ENCODE measurements around the gene MICU1.

The MICU1 gene

DNA sequence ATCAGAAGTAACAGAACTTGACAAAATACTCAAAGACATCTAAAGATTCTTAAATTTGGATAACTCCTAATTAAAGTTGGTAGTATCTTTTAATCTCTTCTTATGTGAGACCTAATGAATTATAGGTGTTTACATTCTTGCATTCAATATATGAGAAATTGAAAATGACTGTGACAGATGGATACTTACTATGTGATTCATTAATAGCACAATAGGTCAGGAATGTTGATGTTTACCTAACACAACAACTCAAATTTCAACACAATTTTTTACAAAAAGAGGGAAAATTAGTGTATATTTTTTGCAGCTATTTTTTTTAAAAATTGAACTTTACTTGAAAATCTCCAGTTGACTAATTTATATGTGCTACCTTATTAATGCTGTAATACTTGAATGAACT is 34.3 kb upstream of the MICU1 start:
- no peak overlapping the region for H3K4me3 ChIP-seq (ENCODE audit: low read depth, low read length)
- DNase-seq (ENCODE audit: low read depth), result no peak
- in situ Hi-C loops (cut with HindIII; ENCODE audit: low sequenced_read_pairs), result no loop called here
- TF ChIP-seq, protein P1, sequence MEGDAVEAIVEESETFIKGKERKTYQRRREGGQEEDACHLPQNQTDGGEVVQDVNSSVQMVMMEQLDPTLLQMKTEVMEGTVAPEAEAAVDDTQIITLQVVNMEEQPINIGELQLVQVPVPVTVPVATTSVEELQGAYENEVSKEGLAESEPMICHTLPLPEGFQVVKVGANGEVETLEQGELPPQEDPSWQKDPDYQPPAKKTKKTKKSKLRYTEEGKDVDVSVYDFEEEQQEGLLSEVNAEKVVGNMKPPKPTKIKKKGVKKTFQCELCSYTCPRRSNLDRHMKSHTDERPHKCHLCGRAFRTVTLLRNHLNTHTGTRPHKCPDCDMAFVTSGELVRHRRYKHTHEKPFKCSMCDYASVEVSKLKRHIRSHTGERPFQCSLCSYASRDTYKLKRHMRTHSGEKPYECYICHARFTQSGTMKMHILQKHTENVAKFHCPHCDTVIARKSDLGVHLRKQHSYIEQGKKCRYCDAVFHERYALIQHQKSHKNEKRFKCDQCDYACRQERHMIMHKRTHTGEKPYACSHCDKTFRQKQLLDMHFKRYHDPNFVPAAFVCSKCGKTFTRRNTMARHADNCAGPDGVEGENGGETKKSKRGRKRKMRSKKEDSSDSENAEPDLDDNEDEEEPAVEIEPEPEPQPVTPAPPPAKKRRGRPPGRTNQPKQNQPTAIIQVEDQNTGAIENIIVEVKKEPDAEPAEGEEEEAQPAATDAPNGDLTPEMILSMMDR (IDR thresholded peaks at IDR 0.05; ENCODE audit: low read depth, low read length, missing control alignments), result no peak

DNA sequence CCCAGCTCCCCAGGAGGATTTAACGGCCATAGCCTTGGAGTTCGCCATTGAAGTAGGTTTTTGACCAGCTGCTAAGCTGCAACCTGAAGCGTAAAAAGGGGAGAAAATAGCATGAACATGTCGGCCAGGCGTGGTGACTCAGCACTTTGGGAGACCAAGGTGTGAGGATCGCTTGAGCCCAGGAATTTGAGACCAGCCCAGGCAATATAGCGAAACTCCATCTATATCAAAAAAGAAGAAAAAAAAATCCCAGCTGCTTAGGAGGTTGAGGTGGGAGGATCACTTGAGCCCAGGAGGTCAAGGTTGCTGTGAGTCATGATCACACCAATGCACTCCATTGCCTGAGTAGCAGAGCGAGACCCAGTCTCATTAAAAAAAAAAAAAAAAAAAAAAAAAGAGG is 33.8 kb upstream of the MICU1 start:
- in situ Hi-C loops (cut with HindIII; ENCODE audit: low sequenced_read_pairs), result no loop called here
- no peak for DNase-seq (ENCODE audit: low read depth)
- no peak overlapping the region for H3K4me3 ChIP-seq (ENCODE audit: low read depth, low read length)
- TF ChIP-seq, protein P1 (IDR thresholded peaks at IDR 0.05; ENCODE audit: low read depth, low read length, missing control alignments), result no peak

DNA sequence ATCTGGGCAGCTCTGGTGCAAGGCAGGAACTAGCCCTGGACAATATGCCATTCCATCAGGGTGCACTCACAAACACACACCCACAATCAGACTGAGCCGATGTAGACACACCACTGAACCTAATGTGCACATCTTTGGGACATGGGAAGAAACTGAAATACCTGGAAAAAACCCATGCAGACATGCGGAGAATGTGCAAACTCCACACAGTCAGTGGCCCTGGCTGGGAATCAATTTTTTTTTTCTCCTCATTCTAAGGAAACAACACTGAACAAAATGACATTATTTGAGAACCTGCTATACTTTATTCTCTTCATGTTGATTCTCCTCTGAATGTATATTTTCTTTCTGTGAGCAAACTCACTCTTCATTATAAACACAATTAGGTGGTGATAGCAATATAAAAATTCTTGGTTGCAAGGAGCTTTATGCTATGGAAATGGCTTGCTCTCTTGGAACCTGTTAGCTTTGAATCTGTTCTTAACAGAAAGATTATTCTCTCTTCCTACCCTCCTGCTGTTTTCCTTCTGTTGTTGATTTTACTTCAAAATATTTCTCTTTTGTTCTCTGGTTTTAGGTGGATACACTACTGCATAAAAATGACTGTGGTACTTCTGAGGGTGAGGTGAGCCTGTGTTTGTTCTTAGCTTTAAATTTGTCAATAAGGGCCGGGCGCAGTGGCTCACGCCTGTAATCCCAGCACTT is 33.0 kb upstream of the MICU1 start:
- H3K4me3 ChIP-seq (ENCODE audit: low read depth, low read length), result no peak overlapping the region
- no peak for DNase-seq (ENCODE audit: low read depth)
- TF ChIP-seq, protein P1 (IDR thresholded peaks at IDR 0.05; ENCODE audit: low read depth, low read length, missing control alignments), result no peak
- in situ Hi-C loops (cut with HindIII; ENCODE audit: low sequenced_read_pairs), result no loop called here

DNA sequence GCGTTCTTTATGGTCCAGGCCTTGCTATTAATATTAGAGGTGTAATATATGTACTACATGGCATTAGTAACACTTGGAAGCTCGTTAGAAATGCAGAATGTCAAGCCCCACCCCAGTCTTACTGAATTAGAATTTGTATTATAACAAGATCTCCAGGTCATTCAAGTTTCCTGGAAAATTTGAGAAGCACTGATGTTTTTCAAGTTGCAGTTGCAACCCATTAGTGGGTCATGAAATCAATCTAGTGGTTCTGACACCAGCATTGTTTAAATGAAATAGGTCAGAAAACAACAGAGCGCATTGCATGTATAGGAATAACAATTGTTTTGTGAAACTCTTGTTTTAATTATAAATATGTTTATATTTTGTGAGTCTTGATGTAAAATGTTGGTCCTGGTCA is 28.8 kb upstream of the MICU1 start:
- in situ Hi-C loops (cut with HindIII; ENCODE audit: low sequenced_read_pairs), result no loop called here
- TF ChIP-seq, protein P1 (IDR thresholded peaks at IDR 0.05; ENCODE audit: low read depth, low read length, missing control alignments), result no peak
- no peak overlapping the region for H3K4me3 ChIP-seq (ENCODE audit: low read depth, low read length)
- no peak for DNase-seq (ENCODE audit: low read depth)

DNA sequence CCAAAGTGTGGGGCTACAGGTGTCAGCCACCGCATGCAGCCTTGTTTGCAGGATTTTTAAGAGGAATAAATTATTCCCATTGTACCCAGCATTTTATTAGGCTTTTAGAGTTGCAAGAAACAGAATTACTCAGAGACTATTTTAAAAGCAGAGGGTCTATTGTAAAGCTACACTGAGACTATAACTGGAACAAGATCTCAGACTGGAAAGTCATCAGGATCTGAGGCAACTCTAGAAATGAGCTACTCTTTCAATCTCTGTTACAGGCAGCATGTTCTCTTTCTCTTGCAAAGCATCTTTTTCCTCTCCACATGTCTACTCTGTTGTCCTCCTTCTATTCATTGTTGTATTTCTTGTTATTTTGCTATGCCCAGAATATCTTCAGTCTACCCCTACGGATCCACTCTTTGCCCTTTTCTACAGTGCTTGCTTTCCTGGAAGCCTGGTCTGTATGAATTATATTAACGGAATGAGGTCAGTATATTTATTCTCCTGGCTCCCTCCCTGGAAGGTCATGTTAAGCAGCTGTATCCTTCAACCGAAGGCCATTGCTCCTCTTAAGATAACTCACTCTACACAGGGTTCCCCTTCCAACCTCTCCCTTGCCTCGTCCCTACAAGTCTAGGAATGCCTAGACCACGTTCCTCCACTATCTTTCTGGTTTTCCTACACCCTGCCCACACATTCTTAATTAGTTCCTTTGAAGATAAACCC is 27.7 kb upstream of the MICU1 start:
- no peak for DNase-seq (ENCODE audit: low read depth)
- no peak overlapping the region for H3K4me3 ChIP-seq (ENCODE audit: low read depth, low read length)
- in situ Hi-C loops (cut with HindIII; ENCODE audit: low sequenced_read_pairs), result no loop called here
- TF ChIP-seq, protein P1 (IDR thresholded peaks at IDR 0.05; ENCODE audit: low read depth, low read length, missing control alignments), result no peak

DNA sequence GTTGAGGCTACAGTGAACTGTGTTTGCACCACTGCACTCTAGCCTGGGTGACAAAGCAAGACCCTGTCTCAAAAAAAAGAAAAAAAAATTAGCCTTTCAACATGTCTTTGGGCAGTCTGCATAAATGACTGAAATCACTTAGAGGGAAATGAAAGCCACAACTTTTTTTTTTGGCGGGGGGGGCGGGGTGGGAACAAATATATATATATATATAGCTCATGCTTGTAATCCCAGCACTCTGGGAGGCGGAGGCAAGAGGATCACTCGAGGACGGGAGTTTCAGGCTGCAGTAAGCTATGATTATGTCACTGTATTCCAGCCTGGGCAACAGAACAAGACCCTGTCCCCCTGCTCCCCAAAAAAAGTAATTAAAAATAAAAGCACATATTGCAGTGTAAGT is 23.4 kb upstream of the MICU1 start:
- no peak overlapping the region for H3K4me3 ChIP-seq (ENCODE audit: low read depth, low read length)
- DNase-seq (ENCODE audit: low read depth), result no peak
- in situ Hi-C loops (cut with HindIII; ENCODE audit: low sequenced_read_pairs), result no loop called here
- TF ChIP-seq, protein P1 (IDR thresholded peaks at IDR 0.05; ENCODE audit: low read depth, low read length, missing control alignments), result no peak

All from astrocyte of the cerebellum (primary cell).